ENCODE results near the gene SCN2A. TPM values are rescaled to one million over a fixed set of nuclear protein-coding genes. Genes with fewer than 3 reads are reported as not detected.

SCN2A gene
- total and polyA plus RNA-seq, 2 of the 4 experiments (the other 2 are of a cell fraction): 0.24 to 0.54 TPM

DNA sequence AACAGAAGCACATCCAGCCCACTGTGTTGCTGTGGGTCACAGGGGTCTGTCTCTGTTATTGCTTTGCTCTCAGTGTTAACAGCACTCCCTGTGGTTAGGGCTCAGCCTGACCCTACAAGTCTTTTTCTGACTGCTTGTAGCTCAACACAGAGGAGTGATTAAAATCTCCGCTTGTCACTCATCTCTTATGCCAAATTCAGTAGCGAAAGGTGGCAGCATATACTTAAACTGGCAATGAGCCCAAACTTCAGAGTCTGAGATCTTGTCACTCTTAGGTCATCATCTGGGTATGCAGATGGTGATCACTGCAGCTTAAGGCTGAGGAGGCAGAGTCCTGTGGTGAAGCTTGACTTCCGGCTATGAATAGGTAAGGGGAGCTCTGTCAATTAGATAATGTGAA, 167.0 kb downstream of the SCN2A start:
- no CpG with 5 or more reads among the region's 3 CpGs for WGBS, 2 experiments (ENCODE audit: extremely low coverage in 2 of 2, insufficient read length in 1 of 2)
- no TSS peak for BruUV-seq (replicated peaks)
- Histone ChIP-seq H4K91ac (ENCODE audit: insufficient read depth, low read depth, low read length) (no peak overlapping the region), H3K18ac (ENCODE audit: low read depth, low read length) (no peak overlapping the region), H3K56ac (ENCODE audit: extremely low read depth, insufficient read depth, low read length) (no peak overlapping the region), H4K20me1 (ENCODE audit: insufficient read depth, low read length) (no peaks in the 10 kb centered on the region), H2AK9ac (replicated peaks; ENCODE audit: low read depth, low read length, poor library complexity) (no peak overlapping the region), H2AK5ac (ENCODE audit: low read depth, low read length) (no peak overlapping the region), H2BK20ac (ENCODE audit: low read depth, low read length) (no peak overlapping the region), H3K4me3 (ENCODE audit: insufficient read depth, low read depth, low read length) (no peak overlapping the region), H3K14ac (replicated peaks; ENCODE audit: low read depth, low read length) (no peak overlapping the region), H3K4me1 (ENCODE audit: control insufficient read depth, insufficient read depth, low read length) (no peaks in the 10 kb centered on the region), H4K8ac (ENCODE audit: low read depth in 2 of 2, low read length in 2 of 2) (no peak overlapping the region), H2BK15ac (ENCODE audit: low read depth, low read length) (no peak overlapping the region), H3K36me3 (ENCODE audit: control insufficient read depth, insufficient read depth, low read length) (no peaks in the 10 kb centered on the region), H2BK5ac (ENCODE audit: low read depth, low read length, poor library complexity, severe bottlenecking) (no peak overlapping the region), H3K9me1 (ENCODE audit: insufficient read depth, low read length) (no peaks in the 10 kb centered on the region), H3K79me1 (ENCODE audit: low read depth in 1 of 2, low read length in 2 of 2) (no peaks in the 10 kb centered on the region), H3K9ac (ENCODE audit: low read depth, low read length) (no peak overlapping the region), H3K27me3 (ENCODE audit: control insufficient read depth, insufficient read depth, low read length) (no peaks in the 10 kb centered on the region), H4K5ac (ENCODE audit: low read depth, low read length) (no peak overlapping the region), H3K9me3 (ENCODE audit: control insufficient read depth, insufficient read depth, low read length) (no peaks in the 10 kb centered on the region), H2AFZ (replicated peaks; ENCODE audit: low read length, poor library complexity) (no peak overlapping the region), H2BK120ac (ENCODE audit: low read depth, low read length) (no peak overlapping the region), H3K4me2 (ENCODE audit: low read depth, low read length) (no peak overlapping the region), H3K23ac (ENCODE audit: low read depth, low read length) (no peak overlapping the region), H3K27ac (ENCODE audit: insufficient read depth, low read length) (no peak overlapping the region), H3K4ac (ENCODE audit: low read depth, low read length) (no peak overlapping the region)
- intact Hi-C loops (cut with micrococcal nuclease): no loop called here
- dilution Hi-C loops (cut with HindIII; ENCODE audit: low sequenced_read_pairs, unreplicated experiment): no loop called here
- DNase-seq (no peak), ATAC-seq (ENCODE audit: low read depth) (no peak)
- POLR2A ChIA-PET (ENCODE audit: unreplicated experiment): no interaction called here
- no peak for TF ChIP-seq FOS (IDR thresholded peaks at IDR 0.05; ENCODE audit: low read depth, low read length)
- no peak for TF ChIP-seq CEBPB (IDR thresholded peaks at IDR 0.05; ENCODE audit: low read depth, low read length)
- no peak for TF ChIP-seq RCOR1 (IDR thresholded peaks at IDR 0.05; ENCODE audit: insufficient replicate concordance, low read length)
- no peak for TF ChIP-seq MAFK (IDR thresholded peaks at IDR 0.05; ENCODE audit: low read depth, low read length)
- TF ChIP-seq, protein P1, sequence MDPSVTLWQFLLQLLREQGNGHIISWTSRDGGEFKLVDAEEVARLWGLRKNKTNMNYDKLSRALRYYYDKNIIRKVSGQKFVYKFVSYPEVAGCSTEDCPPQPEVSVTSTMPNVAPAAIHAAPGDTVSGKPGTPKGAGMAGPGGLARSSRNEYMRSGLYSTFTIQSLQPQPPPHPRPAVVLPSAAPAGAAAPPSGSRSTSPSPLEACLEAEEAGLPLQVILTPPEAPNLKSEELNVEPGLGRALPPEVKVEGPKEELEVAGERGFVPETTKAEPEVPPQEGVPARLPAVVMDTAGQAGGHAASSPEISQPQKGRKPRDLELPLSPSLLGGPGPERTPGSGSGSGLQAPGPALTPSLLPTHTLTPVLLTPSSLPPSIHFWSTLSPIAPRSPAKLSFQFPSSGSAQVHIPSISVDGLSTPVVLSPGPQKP (IDR thresholded peaks at IDR 0.05; ENCODE audit: borderline replicate concordance, low read depth, low read length): no peak
- no peak for TF ChIP-seq CHD1 (IDR thresholded peaks at IDR 0.05; ENCODE audit: low read depth, low read length)
- CTCF ChIA-PET: no interaction called here
- in situ Hi-C loops (cut with MboI; ENCODE audit: low sequenced_read_pairs): no loop called here
